ENCODE measurements around the gene TLL1.

The TLL1 gene

DNA sequence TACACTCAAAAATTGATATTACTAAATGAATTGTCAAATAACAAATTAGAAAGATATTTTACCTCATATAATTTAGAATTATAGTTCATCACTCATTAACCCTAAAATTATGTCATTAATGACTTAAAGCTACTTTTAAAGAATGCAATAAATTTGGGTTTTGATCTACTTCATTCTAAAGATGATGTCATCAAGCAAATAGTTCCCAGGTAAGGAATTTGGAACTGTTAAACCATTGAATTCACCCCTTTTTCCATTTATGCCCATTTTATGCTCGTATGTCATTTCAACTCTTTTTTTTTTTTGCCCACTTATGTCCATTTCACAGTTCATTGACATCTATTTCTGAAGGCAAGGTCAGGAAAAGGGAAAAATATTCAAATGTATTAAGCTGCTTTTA is 135.5 kb downstream of the TLL1 start:
- no peaks in the 10 kb centered on the region for H3K27me3 ChIP-seq (ENCODE audit: insufficient read depth, low read length)

DNA sequence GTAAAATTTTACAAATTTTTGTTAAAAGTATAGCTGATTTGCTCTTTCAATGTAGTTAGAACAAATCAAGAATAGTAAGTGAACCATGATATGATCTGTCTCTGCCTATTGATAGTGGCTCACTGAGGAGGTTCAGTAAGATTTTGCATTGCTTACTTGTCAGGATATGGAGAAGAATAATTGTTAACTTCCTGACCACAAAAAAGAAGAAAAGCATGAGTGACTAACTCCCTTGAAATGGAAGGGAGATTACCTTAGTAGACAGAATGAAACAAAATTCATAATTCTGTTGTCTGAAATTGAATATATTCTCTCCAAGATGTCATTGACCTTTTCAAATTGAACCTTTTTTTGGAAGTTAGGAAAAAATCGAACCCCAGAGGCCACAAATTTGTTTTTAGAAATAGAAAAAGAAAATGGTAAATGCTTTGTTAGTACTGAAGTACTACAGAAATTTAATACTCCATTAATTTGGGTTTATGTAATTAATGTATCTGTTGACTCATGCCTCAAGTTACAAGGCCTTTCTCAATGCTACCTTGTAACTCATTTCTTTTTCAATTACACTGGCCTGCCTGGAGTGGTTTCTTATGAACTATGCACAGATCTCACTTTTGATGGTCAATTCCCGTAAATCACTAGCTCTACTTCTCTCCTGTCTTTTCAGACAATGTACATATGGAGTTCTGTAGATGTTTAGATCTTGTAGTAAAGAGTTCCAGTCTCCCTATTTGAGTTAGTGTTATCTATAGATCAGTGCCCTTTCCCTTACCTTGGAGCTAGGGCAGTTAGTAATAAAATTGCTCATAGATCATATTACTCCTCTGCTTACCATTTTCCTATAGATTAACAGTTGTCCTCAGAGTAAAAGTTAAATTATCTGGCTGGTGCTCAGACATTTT is 139.3 kb downstream of the TLL1 start:
- Histone ChIP-seq H3K4me3 (ENCODE audit: low read depth, low read length, poor library complexity, severe bottlenecking) (no peak overlapping the region), H3K9me2 (ENCODE audit: low read depth, low read length) (no peaks in the 10 kb centered on the region), H3K79me2 (ENCODE audit: insufficient read depth, low read length) (no peaks in the 10 kb centered on the region), H3K4me1 (ENCODE audit: insufficient read depth, low read length, severe bottlenecking) (no peaks in the 10 kb centered on the region), H3K36me3 (ENCODE audit: insufficient read depth, low read length) (no peaks in the 10 kb centered on the region), H2AFZ (ENCODE audit: low read length) (no peak overlapping the region), H4K20me1 (ENCODE audit: insufficient read depth, low read length) (no peaks in the 10 kb centered on the region), H3K27me3 (ENCODE audit: insufficient read depth, low read length) (no peaks in the 10 kb centered on the region), H3K9me3 (ENCODE audit: low read length) (no peaks in the 10 kb centered on the region), H3K4me2 (ENCODE audit: low read length) (no peak overlapping the region), H3K27ac (ENCODE audit: low read depth, low read length, poor library complexity, severe bottlenecking) (no peak overlapping the region), H3K9ac (ENCODE audit: low read length) (no peak overlapping the region), H3F3A (ENCODE audit: insufficient read depth, low read length) (no peaks in the 10 kb centered on the region)
- TF ChIP-seq CTCF (IDR thresholded peaks at IDR 0.05; ENCODE audit: low read length), result no peak
- no peak for TF ChIP-seq EZH2 (IDR thresholded peaks at IDR 0.05; ENCODE audit: borderline replicate concordance, low read length)

More for the DNA sequence above, 135.5 kb downstream of the TLL1 start:
- no peaks in the 10 kb centered on the region for H3F3A ChIP-seq (ENCODE audit: insufficient read depth, low read length)
- no peak overlapping the region for H3K4me2 ChIP-seq (ENCODE audit: low read length)
- no peak overlapping the region for H3K9ac ChIP-seq (ENCODE audit: low read length)
- TF ChIP-seq EZH2 (IDR thresholded peaks at IDR 0.05; ENCODE audit: borderline replicate concordance, low read length) (no peak), CTCF (IDR thresholded peaks at IDR 0.05; ENCODE audit: low read length) (no peak)
- no peaks in the 10 kb centered on the region for H3K36me3 ChIP-seq (ENCODE audit: insufficient read depth, low read length)
- no peak overlapping the region for H3K4me3 ChIP-seq (ENCODE audit: low read depth, low read length, poor library complexity, severe bottlenecking)
- no peaks in the 10 kb centered on the region for H3K9me3 ChIP-seq (ENCODE audit: low read length)
- no peaks in the 10 kb centered on the region for H4K20me1 ChIP-seq (ENCODE audit: insufficient read depth, low read length)
- H3K79me2 ChIP-seq (ENCODE audit: insufficient read depth, low read length), result no peaks in the 10 kb centered on the region
- no peaks in the 10 kb centered on the region for H3K4me1 ChIP-seq (ENCODE audit: insufficient read depth, low read length, severe bottlenecking)
- no peak overlapping the region for H3K27ac ChIP-seq (ENCODE audit: low read depth, low read length, poor library complexity, severe bottlenecking)
- no peaks in the 10 kb centered on the region for H3K9me2 ChIP-seq (ENCODE audit: low read depth, low read length)
- H2AFZ ChIP-seq (ENCODE audit: low read length), result no peak overlapping the region

- Histone ChIP-seq H3F3A (ENCODE audit: insufficient read depth, low read length) (no peaks in the 10 kb centered on the region), H3K27ac (ENCODE audit: low read depth, low read length, poor library complexity, severe bottlenecking) (no peak overlapping the region), H3K4me1 (ENCODE audit: insufficient read depth, low read length, severe bottlenecking) (no peaks in the 10 kb centered on the region), H3K27me3 (ENCODE audit: insufficient read depth, low read length) (no peaks in the 10 kb centered on the region), H3K9ac (ENCODE audit: low read length) (no peak overlapping the region), H3K4me2 (ENCODE audit: low read length) (no peak overlapping the region), H3K9me3 (ENCODE audit: low read length) (no peaks in the 10 kb centered on the region), H3K4me3 (ENCODE audit: low read depth, low read length, poor library complexity, severe bottlenecking) (no peak overlapping the region), H3K79me2 (ENCODE audit: insufficient read depth, low read length) (no peaks in the 10 kb centered on the region), H3K36me3 (ENCODE audit: insufficient read depth, low read length) (no peaks in the 10 kb centered on the region), H2AFZ (ENCODE audit: low read length) (no peak overlapping the region), H3K9me2 (ENCODE audit: low read depth, low read length) (no peaks in the 10 kb centered on the region), H4K20me1 (ENCODE audit: insufficient read depth, low read length) (no peaks in the 10 kb centered on the region)
- TF ChIP-seq CTCF (IDR thresholded peaks at IDR 0.05; ENCODE audit: low read length) (no peak), EZH2 (IDR thresholded peaks at IDR 0.05; ENCODE audit: borderline replicate concordance, low read length) (no peak)
These were observed 141.4 kb downstream of the TLL1 start for GRCh38 chr4:166014411-166014810.
